MCF 10A (cell line): ENCODE measurements around the gene FAT1. TPM values are rescaled to one million over a fixed set of nuclear protein-coding genes. Genes with fewer than 3 reads are reported as not detected.

Experiments used
- BruUV-seq: library from RNA; stranded (reverse); fragments of 400-500 nt; replicated peaks from 2 replicates; lab custom pipeline; 2021; lab: Mats Ljungman, UMichigan
- CTCF ChIA-PET: fragments of 300-600 bp; sonication (Branson Sonifier 250); formaldehyde crosslinking; extraction: SDS; loops from one replicate; lab custom pipeline; 2021; ENCODE audit warnings: antibody characterized with exemption, inconsistent platforms; lab: Yijun Ruan, JAX
- POLR2A ChIA-PET: fragments of 300-600, 350-650 bp; sonication (Branson Sonifier 250); formaldehyde crosslinking; extraction: SDS; loops from one replicate; lab custom pipeline; 2020; ENCODE audit warnings: antibody characterized with exemption, inconsistent platforms; lab: Yijun Ruan, JAX
- DNase-seq: peaks from one replicate; pipeline ENCODE4 v3.0.0-alpha.2; 2018; ENCODE audit not compliant: unreplicated experiment
- H3K27ac Mint-ChIP-seq: one replicate; pipeline ENCODE4 v1.8.0; 2022; ENCODE audit warnings: mild to moderate bottlenecking, low read depth, mixed read lengths; ENCODE audit not compliant: unreplicated experiment
- H3K27me3 Mint-ChIP-seq: one replicate; pipeline ENCODE4 v1.8.0; 2022; ENCODE audit warnings: mixed read lengths; ENCODE audit not compliant: insufficient read depth, unreplicated experiment
- H3K36me3 Mint-ChIP-seq: one replicate; pipeline ENCODE4 v1.8.0; 2022; ENCODE audit warnings: mild to moderate bottlenecking, moderate library complexity, mixed read lengths; ENCODE audit not compliant: insufficient read depth, unreplicated experiment
- H3K4me1 Mint-ChIP-seq: one replicate; pipeline ENCODE4 v1.8.0; 2022; ENCODE audit warnings: mixed read lengths; ENCODE audit not compliant: insufficient read depth, unreplicated experiment
- H3K4me3 Mint-ChIP-seq: one replicate; pipeline ENCODE4 v1.8.0; 2022; ENCODE audit warnings: mild to moderate bottlenecking, moderate library complexity, mixed read lengths; ENCODE audit not compliant: unreplicated experiment
- H3K9me3 Mint-ChIP-seq: one replicate; pipeline ENCODE4 v1.8.0; 2022; ENCODE audit warnings: mixed read lengths; ENCODE audit not compliant: unreplicated experiment
- CTCF ChIP-seq: fragments of 200-600 bp; IDR thresholded peaks from one replicate; pipeline ENCODE4 v1.8.0; 2022; ENCODE audit warnings: antibody characterized with exemption, mild to moderate bottlenecking; ENCODE audit not compliant: unreplicated experiment
- intact Hi-C: fragments of 100-400 bp; cut with micrococcal nuclease; formaldehyde crosslinking; loops from 2 replicates; pipeline ENCODE4 v1.14.1; 2022
- total RNA-seq: library from RNA; stranded (reverse); gene quantifications from 2 replicates; pipeline ENCODE4 v1.2.3, GENCODE V29; 2022

FAT1 gene
- total RNA-seq, 1 experiment from 2014 or later: 165 TPM

- Mint-ChIP-seq H3K27ac (peak overlapping the region; percentile 50), H3K4me3 (peak overlapping the region; percentile 45), H3K36me3 (peaks cover 35% of the 10 kb centered on the region), H3K4me1 (peaks cover 27% of the 10 kb centered on the region), H3K27me3 (no peaks in the 10 kb centered on the region), H3K9me3 (no peaks in the 10 kb centered on the region)
- intact Hi-C loops: no loop called here
- BruUV-seq: no TSS peak
- CTCF ChIA-PET: interaction anchor here (1.2 kb wide), 1 partner anchor 18 kb away, joined by 4 read pairs; no protein-coding TSS in a partner anchor
- POLR2A ChIA-PET: interaction anchor here (0.9 to 1.6 kb wide), 4 partner anchors 23 to 1338 kb away, joined by 3 to 4 read pairs (median 4); no protein-coding TSS in a partner anchor
- no peak for TF ChIP-seq CTCF
- no peak for DNase-seq
Measured at GRCh38 chr4:186644311-186644638, 79.4 kb downstream of the FAT1 start.

GRCh38 chr4:186643501-186644310 lies 80.0 kb downstream of the FAT1 start:
- Mint-ChIP-seq H3K27ac (peak overlapping the region; percentile 50), H3K9me3 (no peaks in the 10 kb centered on the region), H3K27me3 (no peaks in the 10 kb centered on the region), H3K4me3 (peak overlapping the region; percentile 45), H3K36me3 (peaks cover 34% of the 10 kb centered on the region), H3K4me1 (peaks cover 27% of the 10 kb centered on the region)
- BruUV-seq: no TSS peak
- DNase-seq: peak; percentile 83
- TF ChIP-seq CTCF: no peak
- POLR2A ChIA-PET: interaction anchor here (0.9 to 1.6 kb wide), 4 partner anchors 24 to 1338 kb away, joined by 3 to 4 read pairs (median 4); no protein-coding TSS in a partner anchor
- CTCF ChIA-PET: no interaction called here
- intact Hi-C loops: no loop called here

GRCh38 chr4:186642998-186643397 lies 80.7 kb downstream of the FAT1 start:
- CTCF ChIA-PET: no interaction called here
- no peak for TF ChIP-seq CTCF
- POLR2A ChIA-PET: no interaction called here
- no TSS peak for BruUV-seq
- Mint-ChIP-seq H3K27ac (no peak overlapping the region), H3K4me3 (no peak overlapping the region), H3K4me1 (peaks cover 27% of the 10 kb centered on the region), H3K9me3 (no peaks in the 10 kb centered on the region), H3K27me3 (no peaks in the 10 kb centered on the region), H3K36me3 (peaks cover 39% of the 10 kb centered on the region)
- no peak for DNase-seq
- intact Hi-C loops: no loop called here

GRCh38 chr4:186642530-186642929 lies 81.1 kb downstream of the FAT1 start:
- no TSS peak for BruUV-seq
- Mint-ChIP-seq H3K36me3 (peaks cover 43% of the 10 kb centered on the region), H3K4me3 (no peak overlapping the region), H3K27ac (peak overlapping the region; percentile 16), H3K27me3 (no peaks in the 10 kb centered on the region), H3K4me1 (peaks cover 27% of the 10 kb centered on the region), H3K9me3 (no peaks in the 10 kb centered on the region)
- intact Hi-C loops: no loop called here
- no peak for TF ChIP-seq CTCF
- no peak for DNase-seq
- CTCF ChIA-PET: interaction anchor here (1.0 kb wide), 1 partner anchor 77 kb away, joined by 3 read pairs; no protein-coding TSS in a partner anchor
- POLR2A ChIA-PET: no interaction called here
